Stomach (tissue), 9 donors: ENCODE data around the gene CPHXL2. TPM values are rescaled to one million over a fixed set of nuclear protein-coding genes. Genes with fewer than 3 reads are reported as not detected.

Source experiments
- DNase-seq, 2 donors: peaks; one replicate each; pipeline versions ENCODE4 v3.0.0 to v3.0.0-alpha.2; 2013 to 2019
- H3K27ac ChIP-seq, 5 donors: fragments of 200-600 bp in 4 of 5; sonication (generic) in 4 of 5; one replicate each; pipeline ENCODE4 v1.5.1; 2013 to 2019; ENCODE audit warnings: mild to moderate bottlenecking in 1 of 5, moderate library complexity in 1 of 5
- H3K27me3 ChIP-seq, 3 donors: fragments of 200-600 bp; sonication (generic); one replicate each; pipeline ENCODE4 v1.5.1; 2017 to 2019; ENCODE audit warnings: mixed run types in 1 of 3
- H3K36me3 ChIP-seq, 4 donors: fragments of 200-600 bp; sonication (generic); 1 replicate in 3 of 4; 2 replicates in 1 of 4; pipeline ENCODE4 v1.5.1; 2016 to 2019
- H3K4me1 ChIP-seq, 4 donors: fragments of 200-600 bp; sonication (generic); one replicate each; pipeline ENCODE4 v1.5.1; 2016 to 2019
- H3K4me3 ChIP-seq, 4 donors: fragments of 200-600 bp; sonication (generic) in 3 of 4; one replicate each; pipeline ENCODE4 v1.5.1; 2016 to 2019; ENCODE audit warnings: mild to moderate bottlenecking in 1 of 4
- H3K9me3 ChIP-seq, 4 donors: fragments of 200-600 bp; sonication (generic); one replicate each; pipeline ENCODE4 v1.5.1; 2016 to 2019
- CTCF ChIP-seq, 7 experiments: fragments of 450-650 bp in 4 of 7; fragments of 200-600 bp in 3 of 7; sonication (generic) in 3 of 7; IDR thresholded peaks; one replicate each; pipeline ENCODE4 v1.5.1; 2016 to 2019; ENCODE audit warnings: antibody characterized with exemption in 7 of 7, control low read depth in 2 of 7, mild to moderate bottlenecking in 1 of 7
- EP300 ChIP-seq: sonication (generic); formaldehyde crosslinking; IDR thresholded peaks from one replicate; pipeline ENCODE4 v1.6.1; 2017; ENCODE audit warnings: antibody characterized with exemption
- POLR2A ChIP-seq, 4 donors: fragments of 450-650 bp; IDR thresholded peaks; one replicate each; pipeline ENCODE4 v1.6.1; 2016; ENCODE audit warnings: antibody characterized with exemption in 4 of 4, control low read depth in 2 of 4, mild to moderate bottlenecking in 1 of 4, moderate library complexity in 1 of 4
- POLR2AphosphoS5 ChIP-seq, 3 donors: sonication (generic); formaldehyde crosslinking; IDR thresholded peaks; one replicate each; pipeline ENCODE4 v1.6.1; 2016; ENCODE audit warnings: antibody characterized with exemption in 3 of 3
- WGBS, 5 donors: extraction: QIAGEN DNeasy Blood & Tissue Kit in 3 of 5; methylation state at CpG; one replicate each; pipeline versions ENCODE4 v1.1.5 to v1.1.7; 2013 to 2018; 5-methylcytosine and 5-hydroxymethylcytosine counted together
- intact Hi-C: fragments of 100-400 bp; cut with DNase I; formaldehyde crosslinking; loops from one replicate; pipeline ENCODE4 v1.15.1; 2023; ENCODE audit warnings: low total_unique reads
- polyA plus RNA-seq, 3 donors: library from polyadenylated mRNA; stranded (reverse); fragments of 200-250 nt; gene quantifications; one replicate each; pipeline ENCODE4 v1.2.3, GENCODE V29; 2013
- total RNA-seq, 5 donors: library from RNA; depleted of rRNA; stranded (reverse); fragments of >200 nt; gene quantifications; one replicate each; pipeline versions ENCODE4 v1.1.0 to v1.2.3, GENCODE V29; 2014 to 2016
- donor health status: healthy with polysubstance abuse.
- donor health status: Bipolar disorder and iron deficiency.
- donor health status: healthy.

Gene CPHXL2
- total and polyA plus RNA-seq, 8 donors: not detected

- H3K4me1 ChIP-seq: no peaks in the 10 kb centered on the region
- no peaks in the 10 kb centered on the region for H3K27me3 ChIP-seq
- H3K27ac ChIP-seq: no peak overlapping the region
- H3K9me3 ChIP-seq: no peaks in the 10 kb centered on the region
- DNase-seq: no peak
- H3K4me3 ChIP-seq: no peak overlapping the region
- H3K36me3 ChIP-seq: no peaks in the 10 kb centered on the region
- intact Hi-C loops: no loop called here
- TF ChIP-seq CTCF (IDR thresholded peaks at IDR 0.05) (no peak), EP300 (no peak), POLR2AphosphoS5 (IDR thresholded peaks at IDR 0.05) (no peak), POLR2A (IDR thresholded peaks at IDR 0.05) (no peak)
Observed at GRCh38 chr16:75667503-75667902, 9.3 kb downstream of the CPHXL2 start.

- DNase-seq: no peak
- Histone ChIP-seq H3K9me3 (no peaks in the 10 kb centered on the region), H3K4me1 (peaks cover 0 to 15% (median 8%) of the 10 kb centered on the region in 4 donors), H3K27me3 (no peaks in the 10 kb centered on the region), H3K4me3 (no peak overlapping the region), H3K27ac (no peak overlapping the region), H3K36me3 (peaks cover 20 to 62% (median 55%) of the 10 kb centered on the region in 4 donors)
- intact Hi-C loops: no loop called here
- no peak for TF ChIP-seq POLR2AphosphoS5 (IDR thresholded peaks at IDR 0.05)
- TF ChIP-seq EP300: no peak
- TF ChIP-seq CTCF (IDR thresholded peaks at IDR 0.05): no peak
- TF ChIP-seq POLR2A (IDR thresholded peaks at IDR 0.05): no peak
- 39 to 66% (median 45%) methylated on average over 4 of the region's 4 CpGs for whole genome bisulfite sequencing, 5 donors
Observed at GRCh38 chr16:75660726-75661302, 16.0 kb downstream of the CPHXL2 start.

- Histone ChIP-seq H3K9me3 (no peaks in the 10 kb centered on the region), H3K4me1 (peaks cover 0 to 15% (median 8%) of the 10 kb centered on the region in 4 donors), H3K4me3 (no peak overlapping the region), H3K27me3 (no peaks in the 10 kb centered on the region), H3K36me3 (peaks cover 25 to 66% (median 60%) of the 10 kb centered on the region in 4 donors), H3K27ac (no peak overlapping the region)
- intact Hi-C loops: no loop called here
- WGBS, 5 donors: 92 to 93% (median 92%) methylated on average over 6 of the region's 6 CpGs
- no peak for DNase-seq
- TF ChIP-seq POLR2A (IDR thresholded peaks at IDR 0.05): no peak
- no peak for TF ChIP-seq CTCF (IDR thresholded peaks at IDR 0.05)
- no peak for TF ChIP-seq EP300
- TF ChIP-seq POLR2AphosphoS5 (IDR thresholded peaks at IDR 0.05): no peak
Observed at GRCh38 chr16:75660321-75660720, 16.5 kb downstream of the CPHXL2 start.

GRCh38 chr16:75658175-75658574, 18.6 kb downstream of the CPHXL2 start:
- Histone ChIP-seq H3K9me3 (no peaks in the 10 kb centered on the region), H3K27ac (no peak overlapping the region), H3K4me3 (no peak overlapping the region), H3K36me3 (peaks cover 36 to 80% (median 73%) of the 10 kb centered on the region in 4 donors), H3K4me1 (peaks cover 0 to 22% (median 17%) of the 10 kb centered on the region in 4 donors), H3K27me3 (no peaks in the 10 kb centered on the region)
- TF ChIP-seq CTCF (IDR thresholded peaks at IDR 0.05) (no peak), POLR2A (IDR thresholded peaks at IDR 0.05) (no peak), EP300 (no peak), POLR2AphosphoS5 (IDR thresholded peaks at IDR 0.05) (no peak)
- WGBS, 5 donors: 90 to 96% (median 92%) methylated on average over 2 of the region's 2 CpGs
- intact Hi-C loops: no loop called here
- DNase-seq: no peak
